ENCODE measurements around the gene PGAP1.

- TF ChIP-seq POLR2A (IDR thresholded peaks at IDR 0.05): no peak
- TF ChIP-seq, protein P1, sequence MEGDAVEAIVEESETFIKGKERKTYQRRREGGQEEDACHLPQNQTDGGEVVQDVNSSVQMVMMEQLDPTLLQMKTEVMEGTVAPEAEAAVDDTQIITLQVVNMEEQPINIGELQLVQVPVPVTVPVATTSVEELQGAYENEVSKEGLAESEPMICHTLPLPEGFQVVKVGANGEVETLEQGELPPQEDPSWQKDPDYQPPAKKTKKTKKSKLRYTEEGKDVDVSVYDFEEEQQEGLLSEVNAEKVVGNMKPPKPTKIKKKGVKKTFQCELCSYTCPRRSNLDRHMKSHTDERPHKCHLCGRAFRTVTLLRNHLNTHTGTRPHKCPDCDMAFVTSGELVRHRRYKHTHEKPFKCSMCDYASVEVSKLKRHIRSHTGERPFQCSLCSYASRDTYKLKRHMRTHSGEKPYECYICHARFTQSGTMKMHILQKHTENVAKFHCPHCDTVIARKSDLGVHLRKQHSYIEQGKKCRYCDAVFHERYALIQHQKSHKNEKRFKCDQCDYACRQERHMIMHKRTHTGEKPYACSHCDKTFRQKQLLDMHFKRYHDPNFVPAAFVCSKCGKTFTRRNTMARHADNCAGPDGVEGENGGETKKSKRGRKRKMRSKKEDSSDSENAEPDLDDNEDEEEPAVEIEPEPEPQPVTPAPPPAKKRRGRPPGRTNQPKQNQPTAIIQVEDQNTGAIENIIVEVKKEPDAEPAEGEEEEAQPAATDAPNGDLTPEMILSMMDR (IDR thresholded peaks at IDR 0.05): no peak
These were observed 25.7 kb downstream of the PGAP1 start for GRCh38 chr2:196900843-196901242.
